Pancreas (tissue), 10 donors: ENCODE measurements around the gene ST8SIA5. TPM values are rescaled to one million over a fixed set of nuclear protein-coding genes. Genes with fewer than 3 reads are reported as not detected.
A peak's percentile ranks its signal among the peaks of the same experiment; 100 is the strongest.

Experiments used
- ATAC-seq, 4 donors: fragments of 200-7000 bp; cut with Tn5 transposase; one replicate each; pipeline versions ENCODE4 v1.8.0 to v1.9.1; 2020; ENCODE audit warnings: mild to moderate bottlenecking in 4 of 4, moderate library complexity in 4 of 4
- DNase-seq, 6 donors: peaks; one replicate each; pipeline ENCODE4 v3.0.0-alpha.2; 2020
- FAIRE-seq: peaks from 2 replicates; lab custom pipeline; 2012; peaks lifted over from hg19 to GRCh38; lab: Jason Lieb, UNC
- H3K27ac ChIP-seq, 4 donors: fragments of 200-600 bp; sonication (generic); 1 replicate in 3 of 4; 2 replicates in 1 of 4; pipeline versions ENCODE4 v1.5.0 to v1.8.0; 2020
- H3K27me3 ChIP-seq, 4 donors: fragments of 200-600 bp; one replicate each; pipeline ENCODE4 v1.8.0; 2021
- H3K36me3 ChIP-seq, 3 donors: fragments of 200-600 bp; sonication (generic) in 1 of 3; one replicate each; pipeline versions ENCODE4 v1.5.0 to v1.8.0; 2020 to 2021
- H3K4me1 ChIP-seq, 3 donors: fragments of 200-600 bp; one replicate each; pipeline ENCODE4 v1.8.0; 2021
- H3K4me3 ChIP-seq, 4 donors: fragments of 200-600 bp; sonication (generic) in 2 of 4; one replicate each; pipeline versions ENCODE4 v1.5.0 to v1.8.0; 2020 to 2021
- H3K9me3 ChIP-seq, 4 donors: fragments of 200-600 bp; one replicate each; pipeline ENCODE4 v1.8.0; 2021
- WGBS, 2 donors: extraction: QIAGEN DNeasy Blood & Tissue Kit; methylation state at CpG; one replicate each; pipeline ENCODE4 v1.1.7; 2013; 5-methylcytosine and 5-hydroxymethylcytosine counted together
- intact Hi-C, 3 donors: fragments of 100-400 bp; cut with DNase I; formaldehyde crosslinking; loops; one replicate each; pipeline versions ENCODE4 v1.11.1 to v1.14.2; 2022
- polyA plus RNA-seq, 2 donors: library from polyadenylated mRNA; stranded (reverse); fragments of 200-250 nt; gene quantifications; one replicate each; pipeline ENCODE4 v1.2.3, GENCODE V29; 2013
- total RNA-seq, 6 donors: library from RNA; stranded (reverse); fragmentation: NEBNext Ultra II Directional in 4 of 6; extraction: Animal tissue kit (Norgen Biotek cat#: 25700) in 4 of 6; gene quantifications; one replicate each; pipeline versions ENCODE4 v1.2.1 to v1.2.4, GENCODE V29; 2021 to 2023
- TF ChIP-seq, protein P1 (sequence below), 4 donors: fragments of 200-600 bp; sonication (generic) in 3 of 4; IDR thresholded peaks; one replicate each; pipeline versions ENCODE4 v1.5.0 to v1.8.0; 2021; ENCODE audit warnings: antibody characterized with exemption in 4 of 4
- donor health status: healthy with polysubstance abuse.
- donor health status: DM: no; HTN: no; CAD: no; lungs with moderate emphysema.
- donor health status: DM: no; HTN: no; CAD: no.
- donor health status: control.
- donor health status: control.
- donor health status: Bipolar disorder and iron deficiency.
- donor health status: DM: yes; HTN: yes; CAD: no.
- donor health status: DM: no; HTN: no; CAD: no.
- donor health status: DM: no; HTN: no; CAD: no.
- donor health status: DM: yes; HTN: yes; CAD: no.

The ST8SIA5 gene
- total and polyA plus RNA-seq, 8 donors: 0.06 to 1.1 (median 0.24) TPM

DNA sequence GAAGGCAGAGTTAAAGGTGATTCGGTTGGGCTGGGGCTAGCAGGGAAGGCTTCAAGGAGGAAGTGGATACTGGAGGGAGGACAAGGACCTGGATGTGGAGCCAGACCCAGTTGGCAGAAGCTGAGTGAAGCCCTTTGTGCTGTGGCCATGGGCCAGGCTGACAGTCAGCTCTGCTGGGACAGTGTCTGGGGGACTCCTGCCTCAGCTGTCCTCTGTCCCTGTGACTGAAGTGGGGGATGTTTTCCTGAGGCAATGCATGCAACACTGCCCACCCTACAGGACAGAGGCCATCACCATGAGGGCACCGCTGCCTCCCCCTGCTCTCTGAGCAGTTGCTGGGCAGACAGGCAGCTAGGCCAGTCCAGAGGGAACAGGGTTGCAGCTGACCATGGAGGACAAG lies 40.0 kb downstream of the ST8SIA5 start:
- TF ChIP-seq, protein P1, sequence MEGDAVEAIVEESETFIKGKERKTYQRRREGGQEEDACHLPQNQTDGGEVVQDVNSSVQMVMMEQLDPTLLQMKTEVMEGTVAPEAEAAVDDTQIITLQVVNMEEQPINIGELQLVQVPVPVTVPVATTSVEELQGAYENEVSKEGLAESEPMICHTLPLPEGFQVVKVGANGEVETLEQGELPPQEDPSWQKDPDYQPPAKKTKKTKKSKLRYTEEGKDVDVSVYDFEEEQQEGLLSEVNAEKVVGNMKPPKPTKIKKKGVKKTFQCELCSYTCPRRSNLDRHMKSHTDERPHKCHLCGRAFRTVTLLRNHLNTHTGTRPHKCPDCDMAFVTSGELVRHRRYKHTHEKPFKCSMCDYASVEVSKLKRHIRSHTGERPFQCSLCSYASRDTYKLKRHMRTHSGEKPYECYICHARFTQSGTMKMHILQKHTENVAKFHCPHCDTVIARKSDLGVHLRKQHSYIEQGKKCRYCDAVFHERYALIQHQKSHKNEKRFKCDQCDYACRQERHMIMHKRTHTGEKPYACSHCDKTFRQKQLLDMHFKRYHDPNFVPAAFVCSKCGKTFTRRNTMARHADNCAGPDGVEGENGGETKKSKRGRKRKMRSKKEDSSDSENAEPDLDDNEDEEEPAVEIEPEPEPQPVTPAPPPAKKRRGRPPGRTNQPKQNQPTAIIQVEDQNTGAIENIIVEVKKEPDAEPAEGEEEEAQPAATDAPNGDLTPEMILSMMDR (IDR thresholded peaks at IDR 0.05): no peak
- FAIRE-seq: no peak
- Histone ChIP-seq H3K4me1 (no peaks in the 10 kb centered on the region), H3K36me3 (no peaks in the 10 kb centered on the region), H3K4me3 (no peak overlapping the region), H3K9me3 (no peaks in the 10 kb centered on the region), H3K27me3 (no peaks in the 10 kb centered on the region), H3K27ac (no peak overlapping the region)
- ATAC-seq: no peak
- intact Hi-C loops: no loop called here
- WGBS, 2 donors: 53 to 59% methylated on average over 2 of the region's 2 CpGs
- DNase-seq: peak in 1 of 6 donors; percentile 45

DNA sequence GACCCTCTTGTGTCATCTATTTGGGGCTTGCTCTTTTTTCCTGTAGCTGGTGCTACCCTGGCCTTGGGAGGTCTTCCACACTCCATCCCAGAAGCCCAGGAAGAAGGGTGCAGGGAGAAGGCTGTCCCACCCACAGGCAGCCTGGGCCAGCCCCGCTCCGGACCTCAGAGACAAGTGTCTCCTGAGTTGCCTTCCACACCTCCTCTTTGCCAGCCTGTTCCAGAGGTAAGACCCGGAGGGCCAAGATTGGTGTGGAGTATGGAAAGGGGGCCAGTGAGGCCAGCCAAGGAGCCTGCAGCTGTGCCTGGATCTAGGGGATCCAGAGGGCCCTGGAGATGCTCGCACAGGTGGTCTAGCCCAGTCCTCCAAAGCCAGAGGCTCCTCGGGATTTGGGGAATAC lies 40.5 kb downstream of the ST8SIA5 start:
- intact Hi-C loops: no loop called here
- no peak overlapping the region for H3K27ac ChIP-seq
- ATAC-seq (no peak), DNase-seq (peak in 1 of 6 donors; percentile 32), FAIRE-seq (no peak)
- 68 to 79% methylated on average over 5 of the region's 5 CpGs for WGBS, 2 donors
- H3K27me3 ChIP-seq: no peaks in the 10 kb centered on the region
- TF ChIP-seq, protein P1 (IDR thresholded peaks at IDR 0.05): no peak
- H3K4me3 ChIP-seq: no peak overlapping the region
- H3K36me3 ChIP-seq: no peaks in the 10 kb centered on the region
- H3K9me3 ChIP-seq: no peaks in the 10 kb centered on the region
- no peaks in the 10 kb centered on the region for H3K4me1 ChIP-seq

DNA sequence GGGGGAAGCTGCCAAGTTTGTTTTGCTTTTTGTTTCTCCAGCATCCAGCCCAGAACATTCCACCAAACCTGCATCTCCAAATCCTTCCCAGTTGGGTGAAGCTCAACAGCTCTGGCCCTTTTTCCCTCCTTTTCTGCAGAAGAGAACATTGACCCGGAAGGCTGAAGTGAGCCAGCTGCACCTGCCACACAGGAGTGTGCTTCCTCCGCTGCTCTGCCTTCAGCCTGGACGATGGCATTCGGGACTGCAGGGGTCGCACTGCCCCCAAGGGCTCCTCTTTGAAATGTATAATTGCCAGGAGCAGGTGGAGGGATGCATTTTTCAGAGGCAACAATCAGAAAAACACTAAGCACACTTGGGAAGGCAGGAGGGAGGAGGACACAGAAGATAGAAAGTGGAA lies 41.8 kb downstream of the ST8SIA5 start:
- no peak for DNase-seq
- ATAC-seq: no peak
- H3K4me3 ChIP-seq: no peak overlapping the region
- H3K27ac ChIP-seq: no peak overlapping the region
- no peaks in the 10 kb centered on the region for H3K36me3 ChIP-seq
- intact Hi-C loops: no loop called here
- 42 to 43% methylated on average over 5 of the region's 5 CpGs for WGBS, 2 donors
- H3K9me3 ChIP-seq: no peaks in the 10 kb centered on the region
- H3K27me3 ChIP-seq: no peaks in the 10 kb centered on the region
- no peaks in the 10 kb centered on the region for H3K4me1 ChIP-seq
- TF ChIP-seq, protein P1 (IDR thresholded peaks at IDR 0.05): no peak
- FAIRE-seq: no peak

DNA sequence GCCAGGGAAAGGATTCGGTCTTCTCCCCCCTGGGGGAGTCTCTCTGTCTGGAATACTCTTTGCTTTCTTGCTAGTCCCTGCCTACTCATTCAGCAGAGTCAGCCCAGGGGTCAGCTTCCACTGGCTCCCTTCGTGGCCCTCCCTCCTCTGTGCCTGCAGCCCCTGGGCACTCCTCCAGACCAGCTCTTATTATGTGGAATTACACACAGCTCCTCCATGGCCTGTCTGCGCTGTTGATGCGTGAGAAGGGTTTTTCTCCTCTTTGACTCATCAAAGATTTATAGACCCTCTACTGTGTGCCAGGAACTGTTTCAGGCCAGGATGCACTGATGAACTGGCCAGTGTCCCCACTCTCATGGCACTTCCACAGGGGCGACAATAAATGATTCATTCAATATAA lies 44.4 kb downstream of the ST8SIA5 start:
- no peaks in the 10 kb centered on the region for H3K9me3 ChIP-seq
- H3K36me3 ChIP-seq: no peaks in the 10 kb centered on the region
- no peak overlapping the region for H3K27ac ChIP-seq
- no peaks in the 10 kb centered on the region for H3K27me3 ChIP-seq
- WGBS, 2 donors: 59 to 62% methylated on average over 5 of the region's 5 CpGs
- intact Hi-C loops: no loop called here
- no peak overlapping the region for H3K4me3 ChIP-seq
- FAIRE-seq (no peak), ATAC-seq (no peak), DNase-seq (no peak)
- TF ChIP-seq, protein P1 (IDR thresholded peaks at IDR 0.05): no peak
- no peaks in the 10 kb centered on the region for H3K4me1 ChIP-seq

DNA sequence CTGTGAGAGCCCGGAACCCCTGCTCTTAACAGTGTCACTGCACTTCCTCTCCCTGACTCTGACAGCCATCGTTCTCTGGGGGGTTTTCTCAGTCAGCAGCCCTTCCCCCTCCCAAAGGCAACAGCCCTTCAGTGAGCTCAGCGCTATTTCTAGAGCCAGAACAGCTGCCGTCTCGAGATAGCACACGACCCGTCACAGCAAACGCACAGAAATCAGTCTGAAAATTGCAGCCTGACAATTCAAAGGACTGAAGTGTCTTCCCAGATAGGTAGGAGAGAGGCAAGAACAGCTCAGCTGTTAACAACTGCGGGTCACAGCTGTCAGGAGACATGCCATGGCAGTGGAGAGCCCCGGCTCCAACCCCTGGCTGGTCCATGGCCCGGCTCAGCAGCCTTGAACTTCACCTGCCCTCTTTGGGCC lies 45.4 kb downstream of the ST8SIA5 start:
- no peaks in the 10 kb centered on the region for H3K4me1 ChIP-seq
- FAIRE-seq: no peak
- intact Hi-C loops: no loop called here
- 20% methylated on average over 11 of the region's 11 CpGs for WGBS, 2 donors
- H3K4me3 ChIP-seq: no peak overlapping the region
- no peak for DNase-seq
- H3K9me3 ChIP-seq: no peaks in the 10 kb centered on the region
- no peaks in the 10 kb centered on the region for H3K36me3 ChIP-seq
- TF ChIP-seq, protein P1 (IDR thresholded peaks at IDR 0.05): no peak
- no peaks in the 10 kb centered on the region for H3K27me3 ChIP-seq
- ATAC-seq: no peak
- no peak overlapping the region for H3K27ac ChIP-seq
